A673 (cell line): ENCODE results near the gene LAMP1.

Source experiments
- EZH2 ChIP-seq: fragments of 200-600 bp; sonication (generic); IDR thresholded peaks from 2 replicates; pipeline ENCODE4 v1.6.1; 2017; ENCODE audit warnings: borderline replicate concordance, low read depth, mild to moderate bottlenecking, mixed read lengths, antibody characterized with exemption, low read length; ENCODE audit not compliant: poor library complexity, severe bottlenecking
- TF ChIP-seq, protein P1 (sequence below): fragments of 300-800, 200-600 bp; sonication (generic); conservative IDR thresholded peaks from 2 replicates; pipeline ENCODE4 v1.5.1; 2017; ENCODE audit warnings: low read depth, mild to moderate bottlenecking, antibody characterized with exemption, low read length, moderate library complexity, mixed read lengths

DNA sequence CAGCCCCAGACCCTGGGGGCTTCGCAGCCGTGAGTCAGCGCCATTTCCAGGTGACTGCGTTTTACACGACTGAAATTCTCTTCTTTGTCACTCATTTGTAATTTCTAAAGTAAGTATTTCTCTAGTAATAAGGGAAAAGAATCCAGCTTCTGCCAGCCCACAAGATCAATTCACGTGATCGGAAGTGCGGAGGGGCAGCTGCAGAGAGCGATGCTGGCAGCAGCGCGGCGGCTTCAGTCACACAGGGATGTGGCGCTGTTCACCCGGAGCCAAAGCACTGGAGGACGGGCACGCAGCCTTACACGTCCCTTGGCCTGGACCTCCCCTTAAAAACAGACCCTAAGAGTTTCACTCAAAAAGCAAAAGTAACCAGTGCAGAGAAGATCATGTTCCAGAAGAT is 48.4 kb downstream of the LAMP1 start:
- TF ChIP-seq, protein P1, sequence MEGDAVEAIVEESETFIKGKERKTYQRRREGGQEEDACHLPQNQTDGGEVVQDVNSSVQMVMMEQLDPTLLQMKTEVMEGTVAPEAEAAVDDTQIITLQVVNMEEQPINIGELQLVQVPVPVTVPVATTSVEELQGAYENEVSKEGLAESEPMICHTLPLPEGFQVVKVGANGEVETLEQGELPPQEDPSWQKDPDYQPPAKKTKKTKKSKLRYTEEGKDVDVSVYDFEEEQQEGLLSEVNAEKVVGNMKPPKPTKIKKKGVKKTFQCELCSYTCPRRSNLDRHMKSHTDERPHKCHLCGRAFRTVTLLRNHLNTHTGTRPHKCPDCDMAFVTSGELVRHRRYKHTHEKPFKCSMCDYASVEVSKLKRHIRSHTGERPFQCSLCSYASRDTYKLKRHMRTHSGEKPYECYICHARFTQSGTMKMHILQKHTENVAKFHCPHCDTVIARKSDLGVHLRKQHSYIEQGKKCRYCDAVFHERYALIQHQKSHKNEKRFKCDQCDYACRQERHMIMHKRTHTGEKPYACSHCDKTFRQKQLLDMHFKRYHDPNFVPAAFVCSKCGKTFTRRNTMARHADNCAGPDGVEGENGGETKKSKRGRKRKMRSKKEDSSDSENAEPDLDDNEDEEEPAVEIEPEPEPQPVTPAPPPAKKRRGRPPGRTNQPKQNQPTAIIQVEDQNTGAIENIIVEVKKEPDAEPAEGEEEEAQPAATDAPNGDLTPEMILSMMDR = no peak
- no peak for TF ChIP-seq EZH2
